H9 (cell line): ENCODE measurements around the gene CTCFL. TPM values are rescaled to one million over a fixed set of nuclear protein-coding genes. Genes with fewer than 3 reads are reported as not detected.

ENCODE experiments used
- DNase-seq: peaks from one replicate; pipeline ENCODE4 v3.0.0-alpha.2; 2017
- H2AFZ ChIP-seq: one replicate; pipeline ENCODE4 v1.6.1; 2013; ENCODE audit warnings: mild to moderate bottlenecking, low read length, control low read depth, moderate library complexity
- H2AK5ac ChIP-seq: 2 replicates; pipeline ENCODE4 v1.6.1; 2013; ENCODE audit warnings: low read length, control low read depth, mixed read lengths; ENCODE audit not compliant: insufficient read length
- H2BK120ac ChIP-seq: one replicate; pipeline ENCODE4 v1.6.1; 2013; ENCODE audit warnings: low read depth, mild to moderate bottlenecking, low read length, control low read depth, inconsistent platforms; ENCODE audit not compliant: poor library complexity, severe bottlenecking
- H2BK12ac ChIP-seq: 2 replicates; pipeline ENCODE4 v1.6.1; 2013; ENCODE audit warnings: low read length, control low read depth, mixed read lengths, low read depth; ENCODE audit not compliant: insufficient read length
- H2BK15ac ChIP-seq: 2 replicates; pipeline ENCODE4 v1.6.1; 2013; ENCODE audit warnings: low read depth, low read length, control low read depth
- H2BK20ac ChIP-seq: one replicate; pipeline ENCODE4 v1.6.1; 2013; ENCODE audit warnings: low read depth, mild to moderate bottlenecking, low read length, control low read depth, inconsistent platforms; ENCODE audit not compliant: poor library complexity, severe bottlenecking
- H2BK5ac ChIP-seq: 2 replicates; pipeline ENCODE4 v1.6.1; 2013; ENCODE audit warnings: low read length, control low read depth, mixed read lengths; ENCODE audit not compliant: insufficient read length
- H3K14ac ChIP-seq: 2 replicates; pipeline ENCODE4 v1.6.1; 2013; ENCODE audit warnings: low read length, control low read depth; ENCODE audit not compliant: insufficient read depth
- H3K18ac ChIP-seq: 2 replicates; pipeline ENCODE4 v1.6.1; 2013; ENCODE audit warnings: low read depth, mild to moderate bottlenecking, mixed read lengths, low read length, control low read depth; ENCODE audit not compliant: insufficient read length
- H3K23ac ChIP-seq: 2 replicates; pipeline ENCODE4 v1.6.1; 2013; ENCODE audit warnings: low read length, control low read depth, mixed read lengths, low read depth; ENCODE audit not compliant: insufficient read length
- H3K23me2 ChIP-seq: 2 replicates; pipeline ENCODE4 v1.6.1; 2013; ENCODE audit warnings: low read depth, mild to moderate bottlenecking, mixed read lengths, low read length, control low read depth; ENCODE audit not compliant: insufficient read length, poor library complexity, severe bottlenecking
- H3K27ac ChIP-seq: 2 replicates; pipeline ENCODE4 v1.5.1; 2013; ENCODE audit warnings: low read length, control low read depth, mixed read lengths, low read depth; ENCODE audit not compliant: insufficient read length
- H3K27me3 ChIP-seq: 2 replicates; pipeline ENCODE4 v1.6.1; 2013; ENCODE audit warnings: low read length, control low read depth, inconsistent platforms; ENCODE audit not compliant: insufficient read depth
- H3K4ac ChIP-seq: 2 replicates; pipeline ENCODE4 v1.6.1; 2013; ENCODE audit warnings: low read depth, mild to moderate bottlenecking, control low read depth, inconsistent platforms, low read length, moderate library complexity
- H3K4me1 ChIP-seq: 2 replicates; pipeline ENCODE4 v1.6.1; 2013; ENCODE audit warnings: low read length, control low read depth, inconsistent platforms; ENCODE audit not compliant: insufficient read depth
- H3K4me2 ChIP-seq: 2 replicates; pipeline ENCODE4 v1.6.1; 2013; ENCODE audit warnings: low read length, control low read depth, mixed read lengths; ENCODE audit not compliant: insufficient read length, insufficient read depth
- H3K56ac ChIP-seq: 2 replicates; pipeline ENCODE4 v1.6.1; 2013; ENCODE audit warnings: low read depth, mild to moderate bottlenecking, mixed read lengths, low read length, control low read depth; ENCODE audit not compliant: insufficient read length
- H3K79me1 ChIP-seq: 2 replicates; pipeline ENCODE4 v1.6.1; 2013; ENCODE audit warnings: low read depth, mild to moderate bottlenecking, moderate library complexity, low read length, control low read depth, inconsistent platforms; ENCODE audit not compliant: insufficient read depth, poor library complexity, severe bottlenecking
- H3K79me2 ChIP-seq: 2 replicates; pipeline ENCODE4 v1.6.1; 2013; ENCODE audit warnings: low read length, control low read depth, inconsistent platforms; ENCODE audit not compliant: insufficient read depth
- H3K9ac ChIP-seq: 2 replicates; pipeline ENCODE4 v1.6.1; 2013; ENCODE audit warnings: low read length, control low read depth, mixed read lengths; ENCODE audit not compliant: insufficient read length; ENCODE audit errors: extremely low read depth
- H3K9me3 ChIP-seq: one replicate; pipeline ENCODE4 v1.6.1; 2013; ENCODE audit warnings: low read depth, low read length, inconsistent platforms; ENCODE audit not compliant: control insufficient read depth
- H3T11ph ChIP-seq: one replicate; pipeline ENCODE4 v1.6.1; 2013; ENCODE audit warnings: mild to moderate bottlenecking, low read length, control low read depth, inconsistent platforms
- H4K20me1 ChIP-seq: one replicate; pipeline ENCODE4 v1.6.1; 2013; ENCODE audit not compliant: control insufficient read depth, insufficient read length, insufficient read depth
- H4K5ac ChIP-seq: 2 replicates; pipeline ENCODE4 v1.6.1; 2013; ENCODE audit warnings: low read depth, mild to moderate bottlenecking, mixed read lengths, low read length, control low read depth; ENCODE audit not compliant: insufficient read length
- H4K8ac ChIP-seq: replicated peaks from 2 replicates; pipeline ENCODE4 v1.6.1; 2013; ENCODE audit warnings: low read length, control low read depth, mixed read lengths, low read depth; ENCODE audit not compliant: insufficient read length
- H4K91ac ChIP-seq: 2 replicates; pipeline ENCODE4 v1.6.1; 2013; ENCODE audit warnings: low read depth, mild to moderate bottlenecking, moderate library complexity, mixed read lengths, low read length, control low read depth; ENCODE audit not compliant: insufficient read length
- H3K27ac Mint-ChIP-seq, 3 experiments: 2 replicates in 2 of 3; 3 replicates in 1 of 3; pipeline ENCODE4 v1.8.0; 2020 to 2021; ENCODE audit warnings: mixed read lengths in 3 of 3, mild to moderate bottlenecking in 1 of 3, moderate library complexity in 1 of 3
- H3K27me3 Mint-ChIP-seq: 2 replicates; pipeline ENCODE4 v1.8.0; 2021; ENCODE audit warnings: low read depth, mild to moderate bottlenecking, moderate library complexity, mixed read lengths
- H3K36me3 Mint-ChIP-seq, 3 experiments: 2 replicates in 2 of 3; 3 replicates in 1 of 3; pipeline ENCODE4 v1.8.0; 2020 to 2021; ENCODE audit warnings: low read depth in 3 of 3, mixed read lengths in 3 of 3; ENCODE audit not compliant: insufficient read depth in 1 of 3
- H3K4me1 Mint-ChIP-seq, 2 experiments: 2 replicates each; pipeline ENCODE4 v1.8.0; 2020; ENCODE audit warnings: mixed read lengths in 2 of 2
- H3K4me3 Mint-ChIP-seq, 2 experiments: 2 replicates in 1 of 2; 3 replicates in 1 of 2; pipeline ENCODE4 v1.8.0; 2020 to 2021; ENCODE audit warnings: mild to moderate bottlenecking in 2 of 2, mixed read lengths in 2 of 2, moderate library complexity in 1 of 2
- H3K9me3 Mint-ChIP-seq, 2 experiments: 2 replicates in 1 of 2; 3 replicates in 1 of 2; pipeline ENCODE4 v1.8.0; 2020; ENCODE audit warnings: mild to moderate bottlenecking in 2 of 2, mixed read lengths in 2 of 2, moderate library complexity in 1 of 2
- CTCF ChIP-seq: fragments of 200-600 bp; sonication (generic); conservative IDR thresholded peaks from 3 replicates; pipeline ENCODE4 v1.8.0; 2021; ENCODE audit warnings: antibody characterized with exemption, mild to moderate bottlenecking
- WGBS: extraction: QIAGEN DNeasy Blood & Tissue Kit; methylation state at CpG from one replicate; pipeline ENCODE4 v1.1.7; 2013; ENCODE audit warnings: missing lambda C conversion rate, low lambda C conversion rate, mixed read lengths; ENCODE audit not compliant: insufficient read length; ENCODE audit errors: extremely low coverage; 5-methylcytosine and 5-hydroxymethylcytosine counted together
- total RNA-seq: library from RNA; stranded (reverse); gene quantifications from 2 replicates; pipeline ENCODE4 v1.2.1, GENCODE V29; 2021

The CTCFL gene
- total RNA-seq, 1 experiment from 2014 or later: 0.90 TPM

- H3K14ac ChIP-seq: peak overlapping the region; percentile 60; the same call in 1 of the 2 replicates
- H3K27me3 ChIP-seq: peaks cover 3% of the 10 kb centered on the region; the same call in 1 of the 2 replicates
- H3K56ac ChIP-seq: no peak overlapping the region
- H3K4ac ChIP-seq: no peak overlapping the region
- no peak overlapping the region for H4K5ac ChIP-seq
- H2BK15ac ChIP-seq: no peak overlapping the region
- no peaks in the 10 kb centered on the region for H3K36me3 Mint-ChIP-seq
- no peak overlapping the region for H2BK12ac ChIP-seq
- no peak overlapping the region for H4K91ac ChIP-seq
- H3K9ac ChIP-seq: no peak overlapping the region
- H3K27ac ChIP-seq: no peak overlapping the region
- H3K79me2 ChIP-seq: no peaks in the 10 kb centered on the region
- H3K27me3 Mint-ChIP-seq: peaks cover 7% of the 10 kb centered on the region
- H3K23me2 ChIP-seq: no peaks in the 10 kb centered on the region
- H2AK5ac ChIP-seq: no peak overlapping the region
- DNase-seq: no peak
- H3K9me3 Mint-ChIP-seq: peaks cover 0 to 1% of the 10 kb centered on the region in 2 experiments; a peak in 2 of 5 replicates
- no peaks in the 10 kb centered on the region for H3K4me1 ChIP-seq
- H4K8ac ChIP-seq: no peak overlapping the region
- no peak overlapping the region for H3K18ac ChIP-seq
- H2BK120ac ChIP-seq: no peak overlapping the region
- H3K4me2 ChIP-seq: no peak overlapping the region
- no peaks in the 10 kb centered on the region for H3K79me1 ChIP-seq
- H3K23ac ChIP-seq: no peak overlapping the region
- TF ChIP-seq CTCF: no peak
- no peak overlapping the region for H3K4me3 Mint-ChIP-seq
- H2BK20ac ChIP-seq: no peak overlapping the region
- H3T11ph ChIP-seq: no peak overlapping the region
- H2AFZ ChIP-seq: no peak overlapping the region
- no peaks in the 10 kb centered on the region for H4K20me1 ChIP-seq
- H3K4me1 Mint-ChIP-seq: peaks cover 9 to 25% of the 10 kb centered on the region in 2 experiments
- no CpG with 5 or more reads among the region's 12 CpGs for WGBS
- H3K9me3 ChIP-seq: no peaks in the 10 kb centered on the region
- H3K27ac Mint-ChIP-seq: 0 out of 7 replicates have a peak overlapping the region, but pooled peaks of 1 of the 3 experiments have one; percentile 15
- H2BK5ac ChIP-seq: no peak overlapping the region
Observed at GRCh38 chr20:57450419-57450818, 74.5 kb downstream of the CTCFL start.
